ENCODE data around the gene DUSP16. TPM values are rescaled to one million over a fixed set of nuclear protein-coding genes. Genes with fewer than 3 reads are reported as not detected.
A peak's percentile ranks its signal among the peaks of the same experiment; 100 is the strongest.

Gene DUSP16
- total and polyA plus RNA-seq, 7 experiments from 2014 or later, result 4.4 to 42.8 (median 29.2) TPM

- intact Hi-C loops (cut with micrococcal nuclease), result loop anchor here (2.0 to 10.0 kb wide), 10 partner anchors 17 to 619 kb away; partner anchors contain the start of genes CDKN1B (in 1 of the 2), CREBL2 (in 1 of the 2), GPR19 (in 1 of the 2) and GSG1 (in 1 of the 2)
- H3K27me3 ChIP-seq (ENCODE audit: control insufficient read depth in 2 of 2, insufficient read depth in 2 of 2, low read length in 2 of 2), result no peaks in the 10 kb centered on the region
- H3K4me1 ChIP-seq (ENCODE audit: control insufficient read depth in 2 of 2, insufficient read depth in 2 of 2, low read length in 2 of 2), result peaks cover 25 to 26% of the 10 kb centered on the region in 2 donors
- no peaks in the 10 kb centered on the region for H3K27me3 Mint-ChIP-seq
- H3K36me3 ChIP-seq (ENCODE audit: control insufficient read depth in 2 of 3, insufficient read depth in 3 of 3, low read length in 3 of 3), result peaks cover 0 to 16% (median 4%) of the 10 kb centered on the region in 3 experiments
- H3K4me1 Mint-ChIP-seq, result peaks cover 15 to 69% (median 53%) of the 10 kb centered on the region in 7 donors
- H3K27ac Mint-ChIP-seq, result peak overlapping the region; percentile 94 to 99 (median 96)
- DNase-seq, result no peak
- no peak overlapping the region for H3K4me3 ChIP-seq (ENCODE audit: low read length)
- H3K4me3 Mint-ChIP-seq, result peak overlapping the region in 7 of 10 donors; percentile 34 to 87 (median 70)
- ChIA-PET CTCF (interaction anchor here (0.6 to 1.5 kb wide), 3 partner anchors 11 to 244 kb away, joined by 3 to 4 read pairs (median 3); no protein-coding TSS in a partner anchor), POLR2A (interaction anchor here (1.1 to 4.5 kb wide), 5 partner anchors 9 to 117 kb away, joined by 3 to 48 read pairs (median 5); partner anchors contain the start of gene DUSP16)
- no peaks in the 10 kb centered on the region for H3K9me3 ChIP-seq (ENCODE audit: control insufficient read depth in 2 of 3, low read length in 3 of 3)
- H3K27ac ChIP-seq (ENCODE audit: low read depth, low read length), result peak overlapping the region; percentile 86
- H3K9me3 Mint-ChIP-seq, result no peaks in the 10 kb centered on the region
- ATAC-seq, result no peak
- peaks cover 10 to 57% (median 37%) of the 10 kb centered on the region in 5 donors for H3K36me3 Mint-ChIP-seq
These were observed 79.2 kb downstream of the DUSP16 start for GRCh38 chr12:12483438-12483837.

- DNase-seq (no peak), ATAC-seq (no peak)
- no peaks in the 10 kb centered on the region for H3K9me3 ChIP-seq (ENCODE audit: control insufficient read depth in 2 of 3, low read length in 3 of 3)
- H3K4me1 Mint-ChIP-seq, result peaks cover 13 to 64% (median 49%) of the 10 kb centered on the region in 7 donors
- H3K27ac ChIP-seq (ENCODE audit: low read depth, low read length), result peak overlapping the region; percentile 86
- intact Hi-C loops (cut with micrococcal nuclease), result loop anchor here (1.0 to 10.0 kb wide), 19 partner anchors 9 to 619 kb away; partner anchors contain the start of genes GPR19 (in 2 of the 2), CDKN1B (in 1 of the 2), CREBL2 (in 1 of the 2) and DUSP16 (in 1 of the 2)
- H3K4me1 ChIP-seq (ENCODE audit: control insufficient read depth in 2 of 2, insufficient read depth in 2 of 2, low read length in 2 of 2), result peaks cover 25 to 26% of the 10 kb centered on the region in 2 donors
- CTCF ChIA-PET, result interaction anchor here (0.6 to 1.5 kb wide), 3 partner anchors 11 to 244 kb away, joined by 3 to 4 read pairs (median 3); no protein-coding TSS in a partner anchor
- no peaks in the 10 kb centered on the region for H3K27me3 ChIP-seq (ENCODE audit: control insufficient read depth in 2 of 2, insufficient read depth in 2 of 2, low read length in 2 of 2)
- POLR2A ChIA-PET, result interaction anchor here (0.7 to 4.5 kb wide), 9 partner anchors 9 to 1905 kb away, joined by 3 to 48 read pairs (median 5); partner anchors contain the start of genes CREBL2 and DUSP16
- H3K36me3 ChIP-seq (ENCODE audit: control insufficient read depth in 2 of 3, insufficient read depth in 3 of 3, low read length in 3 of 3), result peaks cover 0 to 16% (median 4%) of the 10 kb centered on the region in 3 experiments
- peaks cover 5 to 52% (median 36%) of the 10 kb centered on the region in 5 donors for H3K36me3 Mint-ChIP-seq
- no peaks in the 10 kb centered on the region for H3K9me3 Mint-ChIP-seq
- H3K27me3 Mint-ChIP-seq, result no peaks in the 10 kb centered on the region
- H3K4me3 ChIP-seq (ENCODE audit: low read length), result peak overlapping the region; percentile 27
- peak overlapping the region; percentile 94 to 99 (median 96) for H3K27ac Mint-ChIP-seq
- H3K4me3 Mint-ChIP-seq, result peak overlapping the region in 9 of 10 donors; percentile 53 to 87 (median 80)
These were observed 79.7 kb downstream of the DUSP16 start for GRCh38 chr12:12482959-12483358.

- peak overlapping the region; percentile 86 for H3K27ac ChIP-seq (ENCODE audit: low read depth, low read length)
- H3K4me1 ChIP-seq (ENCODE audit: control insufficient read depth in 2 of 2, insufficient read depth in 2 of 2, low read length in 2 of 2), result peaks cover 25 to 26% of the 10 kb centered on the region in 2 donors
- H3K4me3 Mint-ChIP-seq, result peak overlapping the region; percentile 53 to 87 (median 80)
- DNase-seq (peak in 8 of 9 donors; percentile 14 to 95 (median 88)), ATAC-seq (peak; percentile 89)
- peak overlapping the region; percentile 27 for H3K4me3 ChIP-seq (ENCODE audit: low read length)
- intact Hi-C loops (cut with micrococcal nuclease), result loop anchor here (1.0 to 10.0 kb wide), 19 partner anchors 8 to 620 kb away; partner anchors contain the start of genes GPR19 (in 2 of the 2), CDKN1B (in 1 of the 2), CREBL2 (in 1 of the 2) and DUSP16 (in 1 of the 2)
- CTCF ChIA-PET, result interaction anchor here (0.6 to 1.5 kb wide), 5 partner anchors 12 to 124 kb away, joined by 3 read pairs; no protein-coding TSS in a partner anchor
- no peaks in the 10 kb centered on the region for H3K27me3 ChIP-seq (ENCODE audit: control insufficient read depth in 2 of 2, insufficient read depth in 2 of 2, low read length in 2 of 2)
- H3K36me3 Mint-ChIP-seq, result peaks cover 6 to 52% (median 36%) of the 10 kb centered on the region in 5 donors
- no peaks in the 10 kb centered on the region for H3K9me3 Mint-ChIP-seq
- H3K36me3 ChIP-seq (ENCODE audit: control insufficient read depth in 2 of 3, insufficient read depth in 3 of 3, low read length in 3 of 3), result peaks cover 0 to 23% (median 4%) of the 10 kb centered on the region in 3 experiments
- peak overlapping the region; percentile 94 to 99 (median 96) for H3K27ac Mint-ChIP-seq
- no peaks in the 10 kb centered on the region for H3K27me3 Mint-ChIP-seq
- H3K4me1 Mint-ChIP-seq, result peaks cover 13 to 62% (median 48%) of the 10 kb centered on the region in 7 donors
- no peaks in the 10 kb centered on the region for H3K9me3 ChIP-seq (ENCODE audit: control insufficient read depth in 2 of 3, low read length in 3 of 3)
- POLR2A ChIA-PET, result interaction anchor here (0.7 to 4.5 kb wide), 21 partner anchors 8 to 255 kb away, joined by 3 to 48 read pairs (median 5); partner anchors contain the start of genes BORCS5, CDKN1B, CREBL2 and DUSP16
These were observed 80.4 kb downstream of the DUSP16 start for GRCh38 chr12:12482150-12482761.

GRCh38 chr12:12481631-12482030, 81.0 kb downstream of the DUSP16 start:
- H3K27me3 ChIP-seq (ENCODE audit: control insufficient read depth in 2 of 2, insufficient read depth in 2 of 2, low read length in 2 of 2), result no peaks in the 10 kb centered on the region
- DNase-seq, result peak in 7 of 9 donors; percentile 54 to 83 (median 66)
- POLR2A ChIA-PET, result interaction anchor here (0.6 to 4.5 kb wide), 22 partner anchors 9 to 256 kb away, joined by 3 to 48 read pairs (median 5); partner anchors contain the start of genes BORCS5, CDKN1B, CREBL2 and DUSP16
- H3K36me3 Mint-ChIP-seq, result peaks cover 6 to 53% (median 41%) of the 10 kb centered on the region in 5 donors
- peak; percentile 71 for ATAC-seq
- H3K4me1 ChIP-seq (ENCODE audit: control insufficient read depth in 2 of 2, insufficient read depth in 2 of 2, low read length in 2 of 2), result peaks cover 25 to 26% of the 10 kb centered on the region in 2 donors
- H3K4me1 Mint-ChIP-seq, result peaks cover 13 to 59% (median 48%) of the 10 kb centered on the region in 7 donors
- peak overlapping the region; percentile 27 for H3K4me3 ChIP-seq (ENCODE audit: low read length)
- no peaks in the 10 kb centered on the region for H3K27me3 Mint-ChIP-seq
- H3K9me3 ChIP-seq (ENCODE audit: control insufficient read depth in 2 of 3, low read length in 3 of 3), result no peaks in the 10 kb centered on the region
- peak overlapping the region in 9 of 10 donors; percentile 11 to 87 (median 76) for H3K4me3 Mint-ChIP-seq
- peak overlapping the region; percentile 86 for H3K27ac ChIP-seq (ENCODE audit: low read depth, low read length)
- intact Hi-C loops (cut with micrococcal nuclease), result loop anchor here (1.0 to 10.0 kb wide), 19 partner anchors 7 to 621 kb away; partner anchors contain the start of genes GPR19 (in 2 of the 2), CDKN1B (in 1 of the 2), CREBL2 (in 1 of the 2) and DUSP16 (in 1 of the 2)
- CTCF ChIA-PET, result interaction anchor here (0.6 to 1.4 kb wide), 5 partner anchors 15 to 124 kb away, joined by 3 read pairs; partner anchors contain the start of gene DUSP16
- peaks cover 0 to 29% (median 4%) of the 10 kb centered on the region in 3 experiments for H3K36me3 ChIP-seq (ENCODE audit: control insufficient read depth in 2 of 3, insufficient read depth in 3 of 3, low read length in 3 of 3)
- H3K9me3 Mint-ChIP-seq, result no peaks in the 10 kb centered on the region
- H3K27ac Mint-ChIP-seq, result peak overlapping the region; percentile 94 to 99 (median 96)

GRCh38 chr12:12480074-12480473, 82.6 kb downstream of the DUSP16 start:
- Histone ChIP-seq H3K27ac (ENCODE audit: low read depth, low read length) (peak overlapping the region; percentile 40), H3K9me3 (ENCODE audit: control insufficient read depth in 2 of 3, low read length in 3 of 3) (no peaks in the 10 kb centered on the region), H3K27me3 (ENCODE audit: control insufficient read depth in 2 of 2, insufficient read depth in 2 of 2, low read length in 2 of 2) (no peaks in the 10 kb centered on the region), H3K4me1 (ENCODE audit: control insufficient read depth in 2 of 2, insufficient read depth in 2 of 2, low read length in 2 of 2) (peaks cover 25 to 37% of the 10 kb centered on the region in 2 donors), H3K4me3 (ENCODE audit: low read length) (no peak overlapping the region), H3K36me3 (ENCODE audit: control insufficient read depth in 2 of 3, insufficient read depth in 3 of 3, low read length in 3 of 3) (peaks cover 0 to 36% (median 4%) of the 10 kb centered on the region in 3 experiments)
- Mint-ChIP-seq H3K4me3 (no peak overlapping the region), H3K9me3 (no peaks in the 10 kb centered on the region), H3K27me3 (no peaks in the 10 kb centered on the region), H3K27ac (peak overlapping the region; percentile 61 to 98 (median 86)), H3K36me3 (peaks cover 6 to 57% (median 44%) of the 10 kb centered on the region in 5 donors), H3K4me1 (peaks cover 13 to 68% (median 49%) of the 10 kb centered on the region in 7 donors)
- DNase-seq (no peak), ATAC-seq (no peak)
- ChIA-PET CTCF (no interaction called here), POLR2A (interaction anchor here (0.8 to 1.1 kb wide), 2 partner anchors 14 to 37 kb away, joined by 3 read pairs; no protein-coding TSS in a partner anchor)
- intact Hi-C loops (cut with micrococcal nuclease), result loop anchor here (5.0 to 10.0 kb wide), 6 partner anchors 132 to 622 kb away; partner anchors contain the start of genes CDKN1B (in 1 of the 2), CREBL2 (in 1 of the 2) and GSG1 (in 1 of the 2)

All from naive thymus-derived CD4-positive, alpha-beta T cell (primary cell).